ENCODE data around the gene KLF1.

The KLF1 gene

GRCh38 chr19:12840091-12841079 lies 46.6 kb downstream of the KLF1 start:
- peak; percentile 80 for DNase-seq (ENCODE audit: low read depth)
- peak overlapping the region; percentile 40 for H3K4me3 ChIP-seq (replicated peaks; ENCODE audit: low read depth, low read length)
- TF ChIP-seq CTCF (IDR thresholded peaks at IDR 0.05; ENCODE audit: low read length, missing control alignments): no peak

- H3K4me3 ChIP-seq (replicated peaks; ENCODE audit: low read depth, low read length): no peak overlapping the region
- DNase-seq (ENCODE audit: low read depth): no peak
- no peak for TF ChIP-seq CTCF (IDR thresholded peaks at IDR 0.05; ENCODE audit: low read length, missing control alignments)
These were observed 47.9 kb downstream of the KLF1 start for GRCh38 chr19:12838886-12839756.

GRCh38 chr19:12838182-12838885 lies 48.7 kb downstream of the KLF1 start, which contains the start of gene MAST1:
Gene MAST1, plus strand, starts transcription at chr19:12838515. Its CDS starts 58 bp downstream, at chr19:12838573.
- no peak within 1 kb of the TSS for H3K4me3 ChIP-seq (replicated peaks; ENCODE audit: low read depth, low read length)
- TF ChIP-seq CTCF (IDR thresholded peaks at IDR 0.05; ENCODE audit: low read length, missing control alignments): no peak
- no peak for DNase-seq (ENCODE audit: low read depth)

- H3K4me3 ChIP-seq (replicated peaks; ENCODE audit: low read depth, low read length): no peak overlapping the region
- DNase-seq (ENCODE audit: low read depth): no peak
- TF ChIP-seq CTCF (IDR thresholded peaks at IDR 0.05; ENCODE audit: low read length, missing control alignments): no peak
These were observed 49.8 kb downstream of the KLF1 start for GRCh38 chr19:12837225-12837624.

- H3K4me3 ChIP-seq (replicated peaks; ENCODE audit: low read depth, low read length): no peak overlapping the region
- DNase-seq (ENCODE audit: low read depth): no peak
- no peak for TF ChIP-seq CTCF (IDR thresholded peaks at IDR 0.05; ENCODE audit: low read length, missing control alignments)
These were observed 50.5 kb downstream of the KLF1 start for GRCh38 chr19:12836529-12836863.

- no peak for DNase-seq (ENCODE audit: low read depth)
These were observed 51.8 kb downstream of the KLF1 start for GRCh38 chr19:12834976-12835757.

More at GRCh38 chr19:12834976-12835757, 51.8 kb downstream of the KLF1 start:
- H3K4me3 ChIP-seq (replicated peaks; ENCODE audit: low read depth, low read length): no peak overlapping the region
- TF ChIP-seq CTCF (IDR thresholded peaks at IDR 0.05; ENCODE audit: low read length, missing control alignments): no peak
